ENCODE data around the gene PLA2G10. TPM values are rescaled to one million over a fixed set of nuclear protein-coding genes. Genes with fewer than 3 reads are reported as not detected.

Gene PLA2G10
- total and polyA plus RNA-seq, 9 of the 15 experiments (the other 6 are each of a cell fraction or from before 2014, with no cell fraction given): not detected

- TF ChIP-seq ATF3 (IDR thresholded peaks at IDR 0.05) (peak; percentile 59), ATF3 (CRISPR knock-in tag; conservative IDR thresholded peaks at IDR 0.05) (no peak), KDM1A (IDR thresholded peaks at IDR 0.05) (peak; percentile 62 to 64; a peak in 3 of 4 replicates), ZNF696 (CRISPR knock-in tag; conservative IDR thresholded peaks at IDR 0.05) (no peak), STAT6 (CRISPR knock-in tag; IDR thresholded peaks at IDR 0.05) (no peak), ZNF586 (CRISPR knock-in tag; conservative IDR thresholded peaks at IDR 0.05) (no peak), SMARCA4 (IDR thresholded peaks at IDR 0.05) (no peak), EP400 (IDR thresholded peaks at IDR 0.05) (peak; percentile 50; the same call in 1 of the 2 replicates), ZNF584 (CRISPR knock-in tag; IDR thresholded peaks at IDR 0.05; ENCODE audit: low read depth) (no peak), MLLT1 (IDR thresholded peaks at IDR 0.05) (no peak), RBM17 (IDR thresholded peaks at IDR 0.05; ENCODE audit: borderline replicate concordance, low read depth, low read length) (no peak), BCOR (IDR thresholded peaks at IDR 0.05) (peak; percentile 78; the same call in 1 of the 2 replicates), MYC (IDR thresholded peaks at IDR 0.05; ENCODE audit: low read depth, low read length) (0 out of 2 replicates have a peak, but pooled peaks have one; percentile 30), MYC (CRISPR knock-in tag; IDR thresholded peaks at IDR 0.05; ENCODE audit: borderline replicate concordance, low read depth) (no peak), TRIM25 (IDR thresholded peaks at IDR 0.05; ENCODE audit: borderline replicate concordance) (no peak), CEBPG (CRISPR knock-in tag; IDR thresholded peaks at IDR 0.05) (peak; percentile 28; the same call in 1 of the 2 replicates), CEBPG (tag; conservative IDR thresholded peaks at IDR 0.05 in 1 of 2, IDR thresholded peaks at IDR 0.05 in 1 of 2) (no peak), HDAC2 (IDR thresholded peaks at IDR 0.05) (peak; percentile 37; the same call in 1 of the 2 replicates)
These were observed 15.2 kb downstream of the PLA2G10 start (continued) for GRCh38 chr16:14678748-14679497.
